B cell (primary cell): ENCODE results near the gene PREX1.

Experiments
- EZH2 ChIP-seq: IDR thresholded peaks from 2 replicates; pipeline ENCODE4 v1.6.1; 2012; ENCODE audit warnings: borderline replicate concordance, low read depth, mild to moderate bottlenecking, moderate library complexity, low read length; ENCODE audit not compliant: insufficient read depth, poor library complexity, severe bottlenecking
- TF ChIP-seq, protein P1 (sequence below): fragments of 200-600 bp; IDR thresholded peaks from one replicate; pipeline ENCODE4 v1.8.0; 2022; ENCODE audit warnings: antibody characterized with exemption, mild to moderate bottlenecking

DNA sequence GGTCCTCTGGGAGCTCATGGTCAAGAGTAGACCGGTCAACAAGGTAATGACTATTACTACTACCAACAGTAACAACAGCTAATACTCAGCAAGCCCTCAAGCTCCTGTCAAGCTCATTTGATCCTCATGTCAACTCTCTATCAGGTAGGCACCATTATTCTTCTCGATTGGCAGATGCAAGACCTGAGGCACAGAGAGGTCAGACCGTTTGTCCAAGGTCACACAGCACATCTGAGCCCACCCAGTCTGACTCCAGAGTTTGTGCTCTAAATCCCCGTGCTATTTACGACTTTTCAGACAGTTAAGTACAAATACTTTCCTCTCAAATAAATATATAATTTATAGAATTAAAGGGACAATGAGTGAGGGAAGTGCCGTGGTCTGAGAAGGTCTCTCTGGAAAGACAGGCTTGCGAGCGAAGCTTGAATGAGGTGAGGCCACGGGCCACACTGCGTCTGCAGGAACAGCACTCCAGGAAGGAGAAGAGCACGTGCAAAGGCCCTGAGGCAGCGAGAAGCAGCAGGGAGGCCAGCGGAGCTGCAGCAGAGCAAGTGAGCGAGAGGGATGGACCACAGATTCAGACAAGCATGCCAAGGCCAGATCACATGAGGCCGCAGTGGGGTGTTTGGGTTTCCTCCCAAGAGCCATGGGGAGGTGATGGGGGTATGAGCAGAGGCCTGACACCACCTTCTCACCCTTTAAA, 117.3 kb downstream of the PREX1 start:
- TF ChIP-seq, protein P1, sequence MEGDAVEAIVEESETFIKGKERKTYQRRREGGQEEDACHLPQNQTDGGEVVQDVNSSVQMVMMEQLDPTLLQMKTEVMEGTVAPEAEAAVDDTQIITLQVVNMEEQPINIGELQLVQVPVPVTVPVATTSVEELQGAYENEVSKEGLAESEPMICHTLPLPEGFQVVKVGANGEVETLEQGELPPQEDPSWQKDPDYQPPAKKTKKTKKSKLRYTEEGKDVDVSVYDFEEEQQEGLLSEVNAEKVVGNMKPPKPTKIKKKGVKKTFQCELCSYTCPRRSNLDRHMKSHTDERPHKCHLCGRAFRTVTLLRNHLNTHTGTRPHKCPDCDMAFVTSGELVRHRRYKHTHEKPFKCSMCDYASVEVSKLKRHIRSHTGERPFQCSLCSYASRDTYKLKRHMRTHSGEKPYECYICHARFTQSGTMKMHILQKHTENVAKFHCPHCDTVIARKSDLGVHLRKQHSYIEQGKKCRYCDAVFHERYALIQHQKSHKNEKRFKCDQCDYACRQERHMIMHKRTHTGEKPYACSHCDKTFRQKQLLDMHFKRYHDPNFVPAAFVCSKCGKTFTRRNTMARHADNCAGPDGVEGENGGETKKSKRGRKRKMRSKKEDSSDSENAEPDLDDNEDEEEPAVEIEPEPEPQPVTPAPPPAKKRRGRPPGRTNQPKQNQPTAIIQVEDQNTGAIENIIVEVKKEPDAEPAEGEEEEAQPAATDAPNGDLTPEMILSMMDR: no peak
- no peak for TF ChIP-seq EZH2
